B cell (primary cell): ENCODE measurements around the gene MAD1L1. TPM values are rescaled to one million over a fixed set of nuclear protein-coding genes. Genes with fewer than 3 reads are reported as not detected.

ENCODE experiments used
- ATAC-seq: fragments of 200-7000 bp; cut with Tn5 transposase; one replicate; pipeline ENCODE4 v1.10.0; 2021; ENCODE audit warnings: low read depth, mild to moderate bottlenecking, moderate number of reproducible peaks, moderate library complexity
- CTCF ChIA-PET: fragments of 350-600 bp; sonication (Branson Sonifier 250); formaldehyde crosslinking; loops from one replicate; lab custom pipeline; 2021; ENCODE audit warnings: antibody characterized with exemption, inconsistent platforms; lab: Charles Lee
- POLR2A ChIA-PET: fragments of 350-600 bp; sonication (Branson Sonifier 250); formaldehyde crosslinking; loops from one replicate; lab custom pipeline; 2021; ENCODE audit warnings: antibody characterized with exemption; lab: Charles Lee
- DNase-seq: peaks from one replicate; pipeline ENCODE4 v3.0.0; 2013
- H2AFZ ChIP-seq: 2 replicates; pipeline ENCODE4 v1.6.1; 2012; ENCODE audit warnings: mild to moderate bottlenecking, low read depth, low read length; ENCODE audit not compliant: insufficient read depth, poor library complexity, severe bottlenecking
- H3K27ac ChIP-seq, 2 donors: 1 replicate in 1 of 2; 2 replicates in 1 of 2; pipeline ENCODE4 v1.5.1; 2012 to 2013; ENCODE audit warnings: low read length in 2 of 2, mild to moderate bottlenecking in 2 of 2, moderate library complexity in 1 of 2
- H3K27me3 ChIP-seq, 4 experiments: fragments of 200-600 bp in 1 of 4; sonication (generic) in 1 of 4; replicated peaks in 1 of 4; 1 replicate in 2 of 4; 2 replicates in 2 of 4; pipeline versions ENCODE4 v1.6.1 to v1.7.0; 2013 to 2016; ENCODE audit warnings: low read length in 3 of 4, mild to moderate bottlenecking in 2 of 4, mixed read lengths in 1 of 4, moderate library complexity in 1 of 4; ENCODE audit not compliant: insufficient read depth in 4 of 4, control insufficient read depth in 3 of 4; ENCODE audit errors: control extremely low read depth in 1 of 4
- H3K36me3 ChIP-seq, 2 experiments: replicated peaks in 1 of 2; 1 replicate in 1 of 2; 2 replicates in 1 of 2; pipeline versions ENCODE4 v1.6.1 to v1.7.1; 2013; ENCODE audit warnings: low read length in 1 of 2; ENCODE audit not compliant: insufficient read depth in 2 of 2, control insufficient read depth in 1 of 2; ENCODE audit errors: control extremely low read depth in 1 of 2, extremely low read depth in 1 of 2
- H3K4me1 ChIP-seq, 2 donors: fragments of 200-600 bp in 1 of 2; sonication (generic) in 1 of 2; 1 replicate in 1 of 2; 2 replicates in 1 of 2; pipeline versions ENCODE4 v1.5.1 to v1.6.1; 2013 to 2017; ENCODE audit warnings: low read length in 2 of 2; ENCODE audit not compliant: control insufficient read depth in 2 of 2, insufficient read depth in 2 of 2
- H3K4me2 ChIP-seq: replicated peaks from 2 replicates; pipeline ENCODE3; 2012; ENCODE audit warnings: mild to moderate bottlenecking, low read depth, low read length; ENCODE audit not compliant: poor library complexity, severe bottlenecking
- H3K4me3 ChIP-seq, 5 experiments: fragments of 200-600 bp in 1 of 5; sonication (generic) in 1 of 5; 1 replicate in 3 of 5; 2 replicates in 2 of 5; pipeline versions ENCODE4 v1.5.1 to v1.7.0; 2011 to 2016; ENCODE audit warnings: low read length in 4 of 5, mild to moderate bottlenecking in 4 of 5, low read depth in 2 of 5, control low read depth in 1 of 5, moderate library complexity in 1 of 5; ENCODE audit not compliant: insufficient read depth in 1 of 5; ENCODE audit errors: control extremely low read depth in 1 of 5, extremely low read depth in 1 of 5
- H3K79me2 ChIP-seq: fragments of 200-600 bp; sonication (generic); one replicate; pipeline ENCODE4 v1.6.0; 2016; ENCODE audit warnings: low read length; ENCODE audit not compliant: control insufficient read depth, insufficient read depth
- H3K9ac ChIP-seq: fragments of 200-600 bp; sonication (generic); 2 replicates; pipeline ENCODE4 v1.6.1; 2017; ENCODE audit warnings: mild to moderate bottlenecking, low read length, moderate library complexity
- H3K9me3 ChIP-seq, 3 donors: one replicate each; pipeline versions ENCODE4 v1.6.1 to v1.7.1; 2013; ENCODE audit warnings: low read length in 2 of 3; ENCODE audit not compliant: control insufficient read depth in 2 of 3, insufficient read depth in 1 of 3; ENCODE audit errors: control extremely low read depth in 1 of 3
- H4K20me1 ChIP-seq: 2 replicates; pipeline ENCODE4 v1.6.0; 2012; ENCODE audit warnings: mild to moderate bottlenecking, low read length; ENCODE audit not compliant: insufficient read depth, control insufficient read depth, poor library complexity, severe bottlenecking
- H3K27ac Mint-ChIP-seq: one replicate; pipeline ENCODE4 v1.8.0; 2021; ENCODE audit warnings: mixed read lengths
- H3K27me3 Mint-ChIP-seq: one replicate; pipeline ENCODE4 v1.8.0; 2021; ENCODE audit warnings: mixed read lengths
- H3K4me1 Mint-ChIP-seq: one replicate; pipeline ENCODE4 v1.8.0; 2021; ENCODE audit warnings: mixed read lengths
- H3K4me3 Mint-ChIP-seq: one replicate; pipeline ENCODE4 v1.8.0; 2021; ENCODE audit warnings: mixed read lengths
- H3K9me3 Mint-ChIP-seq: one replicate; pipeline ENCODE4 v1.8.0; 2022; ENCODE audit warnings: mixed read lengths; ENCODE audit not compliant: insufficient read depth
- CTCF ChIP-seq: fragments of 200-600 bp; IDR thresholded peaks from one replicate; pipeline ENCODE4 v1.8.0; 2022; ENCODE audit warnings: antibody characterized with exemption, mild to moderate bottlenecking
- EZH2 ChIP-seq: IDR thresholded peaks from 2 replicates; pipeline ENCODE4 v1.6.1; 2012; ENCODE audit warnings: borderline replicate concordance, low read depth, mild to moderate bottlenecking, moderate library complexity, low read length; ENCODE audit not compliant: insufficient read depth, poor library complexity, severe bottlenecking
- WGBS: methylation state at CpG from one replicate; pipeline ENCODE4 v1.1.5; 2013; ENCODE audit warnings: missing lambda C conversion rate; ENCODE audit not compliant: insufficient coverage; 5-methylcytosine and 5-hydroxymethylcytosine counted together
- intact Hi-C: fragments of 100-400 bp; cut with micrococcal nuclease; formaldehyde crosslinking; loops from one replicate; pipeline ENCODE4 v1.10.0; 2022
- polyA plus RNA-seq: library from polyadenylated mRNA; depleted of rRNA; stranded (reverse); fragments of >200 nt; gene quantifications from 2 replicates; pipeline ENCODE4 v1.2.3, GENCODE V29; 2012
- total RNA-seq, 2 donors: library from RNA; stranded (reverse); fragments of 120-200 nt in 1 of 2; gene quantifications; 1 replicate in 1 of 2; 2 replicates in 1 of 2; pipeline versions ENCODE4 v1.2.3 to v1.2.4, GENCODE V29; 2013 to 2022

MAD1L1 gene
- total and polyA plus RNA-seq, 2 donors (not counting 1 experiment from before 2014, with no cell fraction given), result 86.7 to 110 TPM

DNA sequence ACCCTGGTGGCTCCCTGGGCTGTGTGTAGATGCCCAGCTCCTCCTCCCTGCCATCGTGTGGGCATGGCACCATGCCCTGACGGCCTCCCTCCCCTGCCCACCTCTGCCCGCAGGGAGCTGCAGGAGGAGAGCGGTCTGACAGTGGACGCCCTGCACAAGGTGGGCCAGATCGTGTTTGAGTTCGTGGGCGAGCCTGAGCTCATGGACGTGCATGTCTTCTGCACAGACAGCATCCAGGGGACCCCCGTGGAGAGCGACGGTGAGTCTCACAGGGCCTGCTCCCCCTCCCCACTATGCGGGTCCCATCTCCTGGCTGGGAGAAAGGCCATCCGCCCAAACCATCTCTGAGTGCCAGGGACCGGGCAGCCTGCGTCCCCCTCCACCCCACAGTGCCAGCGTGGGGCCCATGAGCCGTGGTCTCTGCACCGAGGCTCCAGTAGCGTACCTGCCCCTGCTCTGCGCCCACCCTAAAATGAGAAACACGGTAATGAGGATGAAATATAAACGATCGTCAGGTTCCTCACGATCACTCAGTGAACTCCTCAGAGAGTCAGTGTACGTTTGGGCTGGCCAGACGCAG lies 17.1 kb upstream of the MAD1L1 start:
- Histone ChIP-seq H3K4me3 (no peak overlapping the region), H3K9ac (no peak overlapping the region), H2AFZ (no peak overlapping the region), H3K27me3 (no peaks in the 10 kb centered on the region), H3K27ac (no peak overlapping the region), H3K4me2 (no peak overlapping the region), H3K36me3 (peaks cover 0 to 19% of the 10 kb centered on the region in 2 experiments), H3K79me2 (no peaks in the 10 kb centered on the region), H4K20me1 (peaks cover 15% of the 10 kb centered on the region), H3K4me1 (peaks cover 26 to 48% of the 10 kb centered on the region in 2 donors), H3K9me3 (peaks cover 0 to 4% (median 0%) of the 10 kb centered on the region in 3 donors)
- intact Hi-C loops, result no loop called here
- TF ChIP-seq CTCF (no peak), EZH2 (no peak)
- H3K27ac Mint-ChIP-seq, result peak overlapping the region; percentile 75
- peaks cover 46% of the 10 kb centered on the region for H3K4me1 Mint-ChIP-seq
- POLR2A ChIA-PET, result interaction anchor here (0.6 kb wide), 1 partner anchor 57 kb away, joined by 12 read pairs; no protein-coding TSS in a partner anchor
- WGBS, result 92% methylated on average over 25 of the region's 27 CpGs
- no peak for ATAC-seq
- H3K27me3 Mint-ChIP-seq, result no peaks in the 10 kb centered on the region
- no peak for DNase-seq
- CTCF ChIA-PET, result interaction anchor here (0.9 to 3.0 kb wide), 4 partner anchors 12 to 150 kb away, joined by 3 to 36 read pairs (median 5); no protein-coding TSS in a partner anchor
- H3K9me3 Mint-ChIP-seq, result no peaks in the 10 kb centered on the region
- no peak overlapping the region for H3K4me3 Mint-ChIP-seq
